ENCODE data around the gene GPER1.

GPER1 gene

DNA sequence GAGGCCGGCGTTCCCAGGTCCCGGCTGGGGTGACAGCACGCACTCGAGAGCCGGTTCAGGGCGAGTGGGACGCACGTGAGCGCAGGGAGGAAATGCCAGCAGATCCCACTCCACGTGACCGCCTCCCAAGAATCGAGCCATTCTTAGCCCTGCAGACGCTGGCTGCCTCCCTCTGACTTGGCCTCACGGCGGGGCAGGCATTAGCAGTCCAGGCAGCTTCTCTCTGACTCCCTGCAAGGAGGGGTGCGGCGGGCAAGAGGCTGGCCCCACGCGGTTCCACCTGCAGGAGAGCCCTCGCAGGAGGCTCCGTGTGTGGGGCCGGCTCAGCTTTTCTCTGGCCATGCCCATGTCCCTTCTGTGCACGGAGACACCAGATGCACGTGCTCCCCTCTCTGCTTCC lies 33.5 kb upstream of the GPER1 start:
- no peak for DNase-seq (ENCODE audit: low read depth)

- peak; percentile 29 for DNase-seq (ENCODE audit: low read depth)
Observed at GRCh38 chr7:1054861-1055450, 33.0 kb upstream of the GPER1 start.

- DNase-seq (ENCODE audit: low read depth): no peak
Observed at GRCh38 chr7:1055491-1055955, 32.4 kb upstream of the GPER1 start.

DNA sequence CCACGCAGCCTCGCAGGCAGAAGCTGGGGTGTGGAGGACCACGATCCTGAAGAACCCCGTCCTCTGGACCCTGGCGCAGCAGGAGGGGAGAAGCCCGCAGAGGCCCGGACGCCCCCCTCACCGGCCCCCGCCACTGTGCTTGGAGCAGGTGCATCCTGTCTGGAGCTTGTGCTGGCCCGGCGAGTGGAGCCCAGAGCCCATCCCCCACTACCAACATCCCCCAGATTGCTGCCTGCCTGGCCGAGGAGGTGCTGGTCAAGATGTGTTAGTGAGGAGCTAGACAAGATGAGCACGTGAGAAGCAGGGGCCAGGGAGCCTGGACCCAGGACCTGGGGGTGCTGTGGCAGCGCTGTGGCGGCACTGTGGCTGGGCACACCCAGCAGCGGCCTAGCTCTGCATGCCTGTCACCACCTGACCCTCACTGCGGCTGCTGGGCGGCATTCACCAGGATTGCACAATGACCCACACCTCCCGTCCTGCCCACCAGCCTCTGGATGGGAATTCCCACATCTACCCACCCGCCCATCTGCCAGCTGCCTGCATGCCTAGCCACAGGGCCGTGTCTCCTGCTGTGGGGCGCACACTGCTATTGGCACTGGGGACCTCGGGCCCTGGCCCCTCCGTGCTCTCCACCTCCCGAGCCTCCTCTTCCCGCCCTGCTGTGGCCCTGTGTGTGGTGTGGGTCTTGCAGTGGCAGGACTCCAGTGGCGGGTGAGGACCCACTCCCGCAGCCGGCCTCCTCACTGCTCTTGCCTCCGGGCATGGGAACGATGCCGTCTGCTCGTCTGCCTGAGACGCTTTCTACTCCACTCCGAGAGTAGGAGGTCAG lies 31.7 kb upstream of the GPER1 start:
- DNase-seq (ENCODE audit: low read depth): no peak

GRCh38 chr7:1056785-1057410 lies 31.0 kb upstream of the GPER1 start:
- DNase-seq (ENCODE audit: low read depth): no peak

DNA sequence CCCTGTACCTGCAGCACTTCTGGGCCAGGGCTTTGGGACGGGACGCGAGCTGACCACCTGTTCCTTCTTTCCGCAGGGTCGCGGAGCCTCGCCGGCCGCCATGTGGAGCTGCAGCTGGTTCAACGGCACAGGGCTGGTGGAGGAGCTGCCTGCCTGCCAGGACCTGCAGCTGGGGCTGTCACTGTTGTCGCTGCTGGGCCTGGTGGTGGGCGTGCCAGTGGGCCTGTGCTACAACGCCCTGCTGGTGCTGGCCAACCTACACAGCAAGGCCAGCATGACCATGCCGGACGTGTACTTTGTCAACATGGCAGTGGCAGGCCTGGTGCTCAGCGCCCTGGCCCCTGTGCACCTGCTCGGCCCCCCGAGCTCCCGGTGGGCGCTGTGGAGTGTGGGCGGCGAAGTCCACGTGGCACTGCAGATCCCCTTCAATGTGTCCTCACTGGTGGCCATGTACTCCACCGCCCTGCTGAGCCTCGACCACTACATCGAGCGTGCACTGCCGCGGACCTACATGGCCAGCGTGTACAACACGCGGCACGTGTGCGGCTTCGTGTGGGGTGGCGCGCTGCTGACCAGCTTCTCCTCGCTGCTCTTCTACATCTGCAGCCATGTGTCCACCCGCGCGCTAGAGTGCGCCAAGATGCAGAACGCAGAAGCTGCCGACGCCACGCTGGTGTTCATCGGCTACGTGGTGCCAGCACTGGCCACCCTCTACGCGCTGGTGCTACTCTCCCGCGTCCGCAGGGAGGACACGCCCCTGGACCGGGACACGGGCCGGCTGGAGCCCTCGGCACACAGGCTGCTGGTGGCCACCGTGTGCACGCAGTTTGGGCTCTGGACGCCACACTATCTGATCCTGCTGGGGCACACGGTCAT lies 30.3 kb upstream of the GPER1 start:
- DNase-seq (ENCODE audit: low read depth): no peak

- no peak for DNase-seq (ENCODE audit: low read depth)
Observed at GRCh38 chr7:1058311-1058710, 29.6 kb upstream of the GPER1 start.

GRCh38 chr7:1058821-1059199 lies 29.1 kb upstream of the GPER1 start:
- no peak for DNase-seq (ENCODE audit: low read depth)

- no peak for DNase-seq (ENCODE audit: low read depth)
Observed at GRCh38 chr7:1059200-1060091, 28.5 kb upstream of the GPER1 start.

DNA sequence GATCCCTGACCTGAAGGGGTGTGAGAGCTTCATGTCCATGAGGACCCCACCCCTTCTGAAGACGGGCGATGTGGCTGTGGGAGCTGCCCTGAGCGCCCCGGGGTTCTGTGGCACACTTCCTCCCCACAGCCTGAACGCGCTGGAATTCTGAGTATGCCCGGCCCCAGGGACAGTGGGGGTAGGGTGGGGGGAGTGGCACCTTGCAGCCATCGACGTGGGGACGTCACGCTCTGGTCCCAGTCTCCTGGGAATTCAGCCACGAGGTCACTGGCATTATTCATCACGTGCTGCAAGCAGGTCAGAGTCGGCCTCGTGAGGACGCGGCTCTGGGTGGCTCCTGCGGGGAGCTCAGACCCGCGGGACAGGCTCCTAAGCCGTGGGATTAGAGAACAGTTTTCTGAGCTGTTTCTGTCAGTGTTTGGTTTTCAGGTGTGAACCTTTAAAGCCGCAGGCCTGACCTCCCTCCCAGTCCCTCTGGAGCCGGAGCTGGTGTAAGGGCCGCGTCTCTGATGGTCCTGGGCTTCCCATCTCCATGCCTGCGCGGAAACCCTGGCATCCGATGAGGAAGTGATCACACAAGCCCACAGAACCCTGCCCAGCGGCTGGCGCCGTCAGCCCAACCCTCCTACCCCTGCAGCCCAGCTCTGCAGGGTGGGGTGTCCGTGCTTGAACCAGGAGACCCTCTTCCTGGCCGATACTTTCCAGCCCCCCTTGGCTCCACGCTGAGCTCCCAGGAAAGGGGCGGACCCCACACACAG lies 27.4 kb upstream of the GPER1 start:
- no peak for DNase-seq (ENCODE audit: low read depth)

DNA sequence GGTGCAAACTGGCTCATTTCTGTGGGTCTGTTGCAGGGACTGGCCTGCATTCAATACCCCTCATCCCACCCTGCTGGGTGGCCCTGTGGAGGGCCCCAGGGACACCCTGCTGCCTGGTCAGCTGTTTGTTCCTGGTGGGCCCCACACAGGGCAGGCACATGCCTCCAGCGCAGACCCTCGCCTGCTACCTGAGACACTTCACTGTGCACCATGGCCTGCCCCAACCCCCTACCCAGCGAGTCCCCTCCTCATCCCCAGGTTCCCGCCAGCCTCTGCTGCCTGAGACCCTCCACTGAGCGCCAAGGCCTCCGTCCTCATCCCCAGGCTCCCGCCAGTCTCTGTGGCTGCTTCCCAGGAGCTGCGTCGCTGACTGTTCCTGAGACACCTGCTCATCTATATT lies 26.7 kb upstream of the GPER1 start:
- no peak for DNase-seq (ENCODE audit: low read depth)

GRCh38 chr7:1062296-1063294 lies 25.3 kb upstream of the GPER1 start:
- no peak for DNase-seq (ENCODE audit: low read depth)

- DNase-seq (ENCODE audit: low read depth): no peak
Observed at GRCh38 chr7:1063361-1063760, 24.6 kb upstream of the GPER1 start.

DNA sequence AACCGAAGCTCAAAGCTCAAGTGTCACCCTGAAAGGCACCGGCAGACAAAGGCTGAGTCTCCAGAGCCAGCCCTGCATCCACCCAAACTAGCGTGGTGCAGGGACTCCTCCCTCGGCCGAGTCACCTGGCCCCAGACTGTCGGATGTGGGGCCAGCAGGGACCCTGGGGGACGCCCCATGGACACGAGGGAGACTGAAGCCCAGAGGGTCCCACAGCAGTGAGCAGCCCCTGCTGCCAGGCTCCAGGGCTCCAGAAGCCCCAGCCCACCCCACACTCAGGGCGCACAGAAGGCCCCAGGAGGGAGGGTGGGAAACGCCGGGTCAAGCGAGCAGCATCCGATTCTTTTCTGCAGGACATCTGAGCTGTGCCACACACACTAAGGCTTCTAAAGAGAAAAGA lies 23.3 kb upstream of the GPER1 start:
- DNase-seq (ENCODE audit: low read depth): no peak

GRCh38 chr7:1065263-1065584 lies 22.7 kb upstream of the GPER1 start:
- DNase-seq (ENCODE audit: low read depth): no peak

GRCh38 chr7:1065585-1066241 lies 22.2 kb upstream of the GPER1 start:
- peak; percentile 70 for DNase-seq (ENCODE audit: low read depth)

- DNase-seq (ENCODE audit: low read depth): no peak
Observed at GRCh38 chr7:1066242-1066588, 21.7 kb upstream of the GPER1 start.

DNA sequence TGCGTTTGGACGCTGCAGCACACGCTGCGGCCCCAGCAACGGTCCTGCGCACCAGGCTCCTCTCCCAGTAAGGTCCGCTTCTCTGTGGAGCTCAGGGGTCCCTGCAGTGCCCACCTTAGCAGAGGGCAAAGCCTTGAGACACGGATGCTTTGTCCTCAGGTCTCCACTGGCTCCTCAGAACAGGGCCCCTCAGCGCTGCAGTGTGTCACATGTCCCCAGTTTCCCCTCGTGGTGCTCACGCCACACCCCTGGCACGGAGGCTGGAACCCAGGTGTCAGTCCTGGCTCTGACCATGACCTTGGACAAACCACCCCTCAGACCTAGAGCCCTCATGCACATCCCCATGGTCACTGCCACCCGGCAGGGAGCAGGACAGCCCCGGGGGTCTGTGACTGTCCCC lies 19.9 kb upstream of the GPER1 start:
- DNase-seq (ENCODE audit: low read depth): no peak

GRCh38 chr7:1068619-1069018 lies 19.3 kb upstream of the GPER1 start:
- DNase-seq (ENCODE audit: low read depth): no peak

All from activated T-helper 1 cell treated with Interleukin-2 at 50 U/mL for 16 hours (primary cell).